Activated effector memory CD4-positive, alpha-beta T cell treated with Interleukin-2 at 50 U/mL for 16 hours (primary cell): Measurements from ENCODE around the gene TCF25.
"Not testable (repeated sequence)": the region's sequence is repeated elsewhere in the genome, so short reads cannot be mapped to it uniquely, and the experiment has no call there.

ENCODE experiments used
- DNase-seq: peaks from one replicate; pipeline ENCODE4 v3.0.0-alpha.2; 2020

TCF25 gene

DNA sequence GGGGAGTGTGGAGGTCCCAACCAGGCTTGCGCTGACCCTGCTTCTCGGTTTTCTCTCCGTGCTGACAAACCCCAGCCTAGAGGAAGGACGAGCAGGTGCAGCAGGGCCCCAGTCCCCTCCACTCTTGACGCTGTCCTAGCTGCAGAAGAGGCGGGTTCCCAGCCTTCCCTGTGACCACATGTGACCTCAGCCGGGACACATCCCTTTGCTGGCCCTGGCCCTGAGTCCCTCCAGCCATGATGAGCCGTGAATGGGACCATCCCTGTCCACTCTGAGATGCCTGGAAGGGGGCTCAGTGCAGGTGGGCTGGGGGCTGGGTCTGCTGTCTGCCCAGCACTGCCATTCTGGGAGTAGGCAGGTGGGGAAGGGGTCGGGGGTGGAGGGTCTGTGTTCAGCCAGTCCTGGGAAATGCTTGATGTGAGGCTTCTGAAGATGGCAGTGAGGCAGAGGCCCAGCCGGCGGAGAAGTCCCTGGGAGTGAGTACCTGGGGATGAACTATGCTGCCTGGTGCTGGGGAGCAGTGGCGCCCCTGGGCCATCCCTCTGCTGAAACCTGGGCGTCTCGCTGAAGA is 47.8 kb downstream of the TCF25 start:
- DNase-seq: no peak

DNA sequence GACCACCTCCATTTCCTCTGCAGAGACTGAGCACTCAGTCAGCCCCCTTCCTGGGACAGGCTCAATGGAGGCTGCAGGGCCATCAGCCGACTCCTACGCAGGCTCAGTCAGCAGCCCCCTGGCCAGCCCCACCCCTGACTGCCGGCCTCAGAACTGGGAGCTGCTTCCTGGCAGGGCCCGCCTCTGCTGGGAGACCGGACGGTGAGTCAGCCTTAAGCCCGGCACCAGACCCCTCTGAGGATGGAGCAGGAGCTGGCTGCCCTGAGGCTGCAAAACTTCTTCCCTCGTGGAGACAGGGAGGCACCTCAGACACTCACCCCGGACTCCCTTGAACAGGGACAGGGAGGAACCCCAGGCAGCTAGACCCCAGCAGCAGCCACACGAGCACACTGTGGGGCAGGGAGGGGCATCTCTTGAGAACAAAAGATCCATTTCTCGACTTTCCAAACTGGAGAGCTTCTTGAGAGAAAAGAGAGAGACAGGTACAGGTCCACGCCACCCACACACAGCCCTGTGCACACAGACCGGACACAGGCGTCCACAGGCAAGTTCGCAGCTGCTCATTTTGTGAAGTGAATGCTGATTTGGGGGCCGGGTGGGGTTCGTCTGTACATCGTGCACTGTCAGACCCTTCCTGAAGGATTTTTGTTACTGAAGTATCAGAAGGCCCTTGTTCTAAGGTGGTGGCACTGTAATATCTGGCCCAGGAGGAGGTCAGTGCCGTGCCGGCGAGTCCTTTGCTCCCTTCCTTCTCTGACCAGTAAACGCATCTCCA is 48.5 kb downstream of the TCF25 start:
- no peak for DNase-seq

DNA sequence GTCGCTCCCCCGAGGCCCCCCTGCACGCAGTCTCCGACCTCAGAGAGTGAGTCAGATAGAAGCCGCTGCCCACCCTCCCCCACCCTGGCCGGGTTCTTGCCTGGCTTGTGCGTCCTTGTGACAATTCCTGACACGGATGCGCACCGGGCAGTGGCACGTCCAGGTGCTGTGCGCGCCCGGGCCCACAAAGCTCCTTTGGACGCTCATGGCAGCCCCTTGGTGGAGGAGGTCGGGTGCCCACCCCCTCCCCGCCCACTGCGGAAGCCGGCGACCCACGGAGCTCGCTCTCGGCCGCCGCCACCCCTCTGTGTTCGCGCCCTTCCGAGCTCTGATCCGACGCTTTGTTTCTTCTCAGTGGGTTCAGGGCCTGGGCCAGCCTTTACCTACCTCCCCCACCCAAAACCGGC is 49.1 kb downstream of the TCF25 start:
- no peak for DNase-seq

DNA sequence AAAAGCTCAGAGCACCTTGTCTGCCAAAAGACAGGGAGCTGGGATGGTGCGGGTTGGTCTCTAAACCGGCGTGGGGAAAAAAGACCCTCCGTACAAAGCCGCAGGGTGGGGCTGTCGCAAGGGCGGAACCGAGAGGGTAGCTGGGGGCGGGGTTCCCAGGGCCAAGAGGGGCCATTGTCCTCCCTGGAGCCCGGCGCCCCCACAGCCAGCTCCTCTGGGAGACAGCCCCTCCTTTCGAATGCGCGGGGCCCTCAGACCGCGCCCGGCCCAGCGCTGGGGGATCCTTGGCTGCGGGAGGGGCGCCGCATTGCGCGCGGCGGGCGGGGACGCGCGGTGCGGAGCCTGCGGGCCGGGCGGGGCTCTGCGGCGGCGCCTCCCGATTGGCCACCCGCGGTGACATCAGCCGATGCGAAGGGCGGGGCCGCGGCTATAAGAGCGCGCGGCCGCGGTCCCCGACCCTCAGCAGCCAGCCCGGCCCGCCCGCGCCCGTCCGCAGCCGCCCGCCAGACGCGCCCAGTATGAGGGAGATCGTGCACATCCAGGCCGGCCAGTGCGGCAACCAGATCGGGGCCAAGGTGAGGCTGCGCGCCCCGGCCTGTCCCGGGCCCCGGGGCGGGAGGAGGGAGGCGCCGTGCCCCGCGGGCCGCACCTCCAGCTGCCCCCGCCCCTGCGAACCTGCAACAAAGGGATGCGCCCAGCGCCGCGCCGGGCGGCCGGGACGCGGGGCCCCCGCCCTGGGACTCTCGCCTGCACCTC is 49.7 kb downstream of the TCF25 start, which contains the start of gene TUBB3:
TSS of gene TUBB3 (plus strand) at position 459 of the 756 bp plus-strand sequence. CDS start at position 519, 60 bp downstream.
- DNase-seq: no peak

DNA sequence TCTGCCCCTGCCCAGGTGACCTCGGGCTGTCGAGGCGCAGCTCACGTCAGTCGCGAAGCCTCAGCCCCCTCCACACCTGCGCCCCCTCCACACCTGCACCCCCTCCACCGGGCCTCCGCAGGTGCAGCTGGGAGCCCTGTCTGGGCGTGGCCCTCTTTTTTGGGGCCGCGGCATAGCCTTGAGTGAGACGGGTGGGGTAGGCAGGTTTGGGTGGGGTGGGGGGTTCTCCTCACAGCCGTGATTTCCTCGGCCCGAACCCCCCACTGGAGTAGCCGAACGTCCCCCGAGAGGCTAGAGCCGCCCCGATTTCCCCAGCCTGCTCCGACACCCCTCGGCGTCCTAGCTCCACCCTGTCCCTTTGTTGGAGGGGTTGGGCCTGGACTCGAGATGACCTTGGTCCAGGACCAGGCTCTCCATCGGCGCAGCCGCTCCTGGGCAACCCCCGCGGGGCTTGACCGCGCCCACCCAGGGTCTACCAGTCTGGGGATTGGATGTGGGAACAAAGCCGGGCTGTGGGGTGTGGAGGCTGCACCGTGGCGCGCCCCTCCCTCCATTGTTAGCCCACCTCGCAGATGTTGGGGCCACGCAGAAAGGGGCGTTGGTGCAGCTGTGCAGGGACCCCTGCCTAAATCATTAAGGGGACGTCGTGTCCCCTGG is 50.4 kb downstream of the TCF25 start:
- no peak for DNase-seq

DNA sequence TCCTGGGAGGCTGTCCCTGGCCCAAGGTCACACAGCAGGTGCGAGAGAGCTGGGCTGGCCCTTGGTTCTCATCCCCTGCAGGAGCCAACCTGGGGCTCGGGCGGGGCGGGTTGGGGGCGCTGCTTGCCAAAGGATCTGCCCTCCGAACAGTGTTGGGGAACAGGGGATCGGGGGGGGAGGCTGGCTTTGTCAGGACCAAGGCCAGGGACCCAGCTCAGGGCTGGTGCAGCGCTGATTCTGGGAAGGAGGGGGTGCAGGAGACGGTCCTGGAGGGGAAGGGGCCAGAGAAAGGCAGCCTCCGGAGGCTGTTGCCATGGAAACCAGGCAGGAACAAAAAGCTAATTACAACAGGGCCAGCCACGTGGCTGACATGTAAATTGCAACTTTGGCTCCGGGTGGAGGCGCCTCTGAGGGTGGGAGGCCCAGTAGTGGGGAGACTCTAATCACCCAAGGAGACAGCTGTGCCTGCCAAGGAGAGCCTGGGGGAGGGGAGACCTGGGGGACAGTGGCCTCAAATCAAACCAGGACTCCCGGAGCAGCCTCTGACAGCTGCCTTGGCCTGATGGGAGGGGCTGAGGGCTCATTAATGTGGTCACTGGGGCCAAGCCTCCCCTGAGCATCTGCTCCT is 51.0 kb downstream of the TCF25 start:
- DNase-seq: no peak

DNA sequence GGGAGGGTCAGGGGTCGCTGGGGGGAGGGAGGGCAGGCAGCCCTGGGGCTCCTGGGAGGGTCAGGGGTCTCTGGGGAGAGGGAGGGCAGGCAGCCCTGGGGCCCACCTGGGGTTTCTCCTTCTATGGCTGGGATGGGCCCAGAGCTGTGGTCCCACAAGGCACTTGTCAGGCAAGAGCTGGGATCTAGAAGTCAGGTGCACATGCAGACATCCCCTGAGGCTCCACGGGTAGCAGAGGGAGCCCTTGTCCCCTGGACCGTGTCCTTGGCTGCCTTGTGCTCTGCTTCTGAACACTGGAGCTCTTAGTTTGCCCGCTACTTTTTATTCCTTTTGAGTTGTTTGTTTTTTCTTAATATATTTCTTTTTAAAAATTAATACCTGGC is 51.5 kb downstream of the TCF25 start:
- DNase-seq: no peak

DNA sequence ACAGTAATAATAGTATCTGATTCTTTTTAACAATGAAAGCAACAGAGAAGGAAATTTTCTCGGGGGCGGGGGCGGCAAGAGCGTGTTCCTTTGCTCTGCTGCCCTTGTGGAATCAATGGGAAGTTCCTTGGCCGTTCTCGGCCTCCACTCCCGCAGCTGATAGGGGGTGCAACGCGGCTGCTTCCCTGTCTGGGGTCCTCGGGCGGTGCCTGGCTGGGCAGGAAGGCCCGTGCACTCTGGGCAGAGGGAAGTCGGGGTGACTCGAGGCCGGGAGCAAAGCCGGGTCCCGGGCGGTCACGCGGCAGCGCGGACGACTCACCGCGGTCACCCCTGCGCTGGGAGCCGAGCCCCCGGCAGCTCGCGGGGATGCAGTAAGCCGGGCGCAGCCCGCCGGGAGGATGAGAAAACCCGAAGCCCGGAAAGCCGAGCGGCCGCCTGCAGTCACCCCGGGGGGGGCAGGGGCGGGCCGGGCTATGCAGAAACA is 52.2 kb downstream of the TCF25 start:
- no peak for DNase-seq

DNA sequence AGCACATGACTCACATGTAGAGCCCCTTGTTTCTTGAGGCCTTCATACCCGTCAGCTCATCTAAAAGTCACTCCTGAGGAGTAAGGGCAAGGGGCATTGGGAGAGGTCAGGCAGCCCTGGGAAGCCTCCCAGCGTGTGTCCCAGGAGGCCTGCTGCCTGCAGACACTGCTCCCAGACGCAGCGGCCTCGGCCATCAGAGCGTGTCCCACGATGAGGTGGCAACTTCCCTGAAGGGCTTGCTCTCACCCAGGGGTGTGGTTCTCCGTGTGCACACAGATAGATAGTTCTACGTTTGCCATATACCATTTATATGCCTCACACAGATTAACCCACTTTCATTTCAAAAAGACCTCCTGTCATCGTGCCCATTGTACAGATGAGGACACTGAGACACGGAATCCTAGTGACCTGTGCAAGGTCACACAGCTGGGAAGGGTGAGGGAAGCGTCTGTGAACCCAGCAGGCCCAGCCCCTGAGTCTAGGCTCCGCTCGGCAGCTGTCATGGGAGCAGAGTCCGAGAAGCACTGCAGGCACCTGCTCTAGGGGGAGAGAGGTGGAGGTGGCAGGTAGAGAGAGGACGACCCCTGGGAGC is 58.0 kb downstream of the TCF25 start:
- DNase-seq: no peak

DNA sequence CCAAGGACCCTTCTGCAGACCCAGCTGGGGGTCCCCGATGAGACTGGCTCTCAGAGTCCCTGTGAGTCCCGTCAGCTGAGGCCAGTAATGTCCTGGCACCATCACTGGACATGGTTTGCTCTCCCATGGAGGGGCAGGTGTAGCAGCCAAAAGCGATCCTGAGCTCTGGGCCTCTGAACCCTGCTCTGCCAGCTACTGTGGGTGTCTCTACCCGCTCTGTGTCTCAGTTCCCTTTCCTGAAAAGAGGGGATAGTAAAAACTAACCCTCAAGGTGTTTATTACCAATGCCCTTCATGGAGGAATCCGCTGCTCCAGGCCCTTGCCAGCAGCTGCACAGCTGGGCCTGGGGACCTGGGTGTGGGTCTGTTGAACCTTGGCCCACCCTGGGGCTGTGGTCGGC is 58.6 kb downstream of the TCF25 start:
- DNase-seq: no peak

DNA sequence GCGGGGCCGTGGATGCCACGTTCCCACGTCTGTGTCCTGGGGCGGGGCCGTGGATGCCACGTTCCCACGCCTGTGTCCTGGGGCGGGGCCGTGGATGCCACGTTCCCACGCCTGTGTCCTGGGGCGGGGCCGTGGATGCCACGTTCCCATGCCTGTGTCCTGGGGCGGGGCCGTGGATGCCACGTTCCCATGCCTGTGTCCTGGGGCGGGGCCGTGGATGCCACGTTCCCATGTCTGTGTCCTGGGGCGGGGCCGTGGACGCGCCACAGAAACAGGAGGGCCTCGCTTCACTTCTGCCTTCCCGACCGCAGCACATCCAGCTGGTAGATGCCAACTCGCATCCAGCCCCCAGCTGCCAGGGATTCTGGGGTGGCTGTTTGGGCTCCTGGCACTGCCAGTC is 60.6 kb downstream of the TCF25 start:
- not testable (repeated sequence) for DNase-seq

DNA sequence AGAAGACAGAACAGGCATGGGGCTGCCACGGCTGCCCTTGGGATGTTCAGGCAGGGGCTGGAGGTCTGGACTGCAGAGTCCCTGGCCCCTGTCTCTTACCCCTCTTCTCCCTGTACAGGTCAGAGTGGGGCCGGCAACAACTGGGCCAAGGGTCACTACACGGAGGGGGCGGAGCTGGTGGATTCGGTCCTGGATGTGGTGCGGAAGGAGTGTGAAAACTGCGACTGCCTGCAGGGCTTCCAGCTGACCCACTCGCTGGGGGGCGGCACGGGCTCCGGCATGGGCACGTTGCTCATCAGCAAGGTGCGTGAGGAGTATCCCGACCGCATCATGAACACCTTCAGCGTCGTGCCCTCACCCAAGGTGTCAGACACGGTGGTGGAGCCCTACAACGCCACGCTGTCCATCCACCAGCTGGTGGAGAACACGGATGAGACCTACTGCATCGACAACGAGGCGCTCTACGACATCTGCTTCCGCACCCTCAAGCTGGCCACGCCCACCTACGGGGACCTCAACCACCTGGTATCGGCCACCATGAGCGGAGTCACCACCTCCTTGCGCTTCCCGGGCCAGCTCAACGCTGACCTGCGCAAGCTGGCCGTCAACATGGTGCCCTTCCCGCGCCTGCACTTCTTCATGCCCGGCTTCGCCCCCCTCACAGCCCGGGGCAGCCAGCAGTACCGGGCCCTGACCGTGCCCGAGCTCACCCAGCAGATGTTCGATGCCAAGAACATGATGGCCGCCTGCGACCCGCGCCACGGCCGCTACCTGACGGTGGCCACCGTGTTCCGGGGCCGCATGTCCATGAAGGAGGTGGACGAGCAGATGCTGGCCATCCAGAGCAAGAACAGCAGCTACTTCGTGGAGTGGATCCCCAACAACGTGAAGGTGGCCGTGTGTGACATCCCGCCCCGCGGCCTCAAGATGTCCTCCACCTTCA is 61.5 kb downstream of the TCF25 start:
- no peak for DNase-seq

DNA sequence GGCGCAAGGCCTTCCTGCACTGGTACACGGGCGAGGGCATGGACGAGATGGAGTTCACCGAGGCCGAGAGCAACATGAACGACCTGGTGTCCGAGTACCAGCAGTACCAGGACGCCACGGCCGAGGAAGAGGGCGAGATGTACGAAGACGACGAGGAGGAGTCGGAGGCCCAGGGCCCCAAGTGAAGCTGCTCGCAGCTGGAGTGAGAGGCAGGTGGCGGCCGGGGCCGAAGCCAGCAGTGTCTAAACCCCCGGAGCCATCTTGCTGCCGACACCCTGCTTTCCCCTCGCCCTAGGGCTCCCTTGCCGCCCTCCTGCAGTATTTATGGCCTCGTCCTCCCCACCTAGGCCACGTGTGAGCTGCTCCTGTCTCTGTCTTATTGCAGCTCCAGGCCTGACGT is 62.2 kb downstream of the TCF25 start:
- DNase-seq: not testable (repeated sequence)

DNA sequence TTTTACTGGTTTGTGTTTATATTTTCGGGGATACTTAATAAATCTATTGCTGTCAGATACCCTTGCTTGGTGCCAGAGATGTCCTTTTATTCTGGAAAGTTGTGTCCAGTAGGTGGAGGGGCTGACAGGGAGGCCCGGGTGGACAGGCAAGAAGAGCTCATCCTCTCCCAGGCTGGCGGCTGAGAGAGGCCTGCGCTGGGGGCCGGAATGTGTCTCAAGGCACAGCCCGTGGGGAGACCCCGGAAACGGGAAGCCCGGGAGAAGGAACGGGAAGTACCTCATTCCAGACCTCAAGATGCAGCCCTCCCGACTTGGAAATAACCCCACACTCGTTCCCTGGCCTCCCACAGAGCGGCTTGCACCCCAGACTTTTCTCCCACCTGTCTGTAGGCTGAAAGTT is 62.6 kb downstream of the TCF25 start:
- DNase-seq: no peak

DNA sequence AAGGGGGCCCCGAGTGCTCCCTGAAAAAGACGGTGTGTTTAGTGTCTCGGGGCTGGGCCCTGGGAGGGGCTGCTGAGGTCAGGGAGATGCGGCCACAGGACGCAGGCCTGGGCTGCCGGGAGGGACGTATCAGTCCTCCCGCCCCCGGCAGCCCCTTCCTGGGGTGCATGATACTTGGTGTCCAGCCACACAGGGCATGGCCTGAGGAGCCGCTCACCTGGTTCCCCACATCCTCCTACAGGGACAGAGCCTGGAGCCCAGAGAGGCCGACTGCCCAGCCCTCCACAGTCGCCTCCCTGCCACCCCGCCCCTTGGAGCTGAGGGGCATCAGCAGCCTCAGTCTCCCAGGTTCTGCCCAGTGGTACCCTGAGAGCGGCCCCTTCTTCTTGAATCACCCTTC is 63.1 kb downstream of the TCF25 start:
- DNase-seq: no peak

DNA sequence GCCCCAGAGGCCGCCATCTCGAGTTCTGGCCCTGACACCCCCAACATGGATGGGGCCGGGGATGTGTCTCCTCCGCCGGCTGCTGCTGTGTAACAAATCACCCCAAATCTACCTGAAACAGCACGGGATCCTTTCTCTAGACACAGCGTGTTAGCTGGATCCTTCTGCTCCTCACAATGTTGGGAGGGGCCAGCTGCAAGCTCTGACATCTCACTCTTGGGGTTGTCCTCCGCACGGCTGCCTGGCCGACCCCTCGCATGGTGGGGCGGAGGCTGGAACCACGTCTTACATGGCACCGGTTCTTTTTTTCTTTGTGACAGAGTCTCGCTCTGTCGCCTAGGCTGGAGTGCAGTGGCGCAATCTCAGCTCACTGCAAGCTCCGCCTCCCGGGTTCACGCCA is 63.6 kb downstream of the TCF25 start:
- DNase-seq: no peak

DNA sequence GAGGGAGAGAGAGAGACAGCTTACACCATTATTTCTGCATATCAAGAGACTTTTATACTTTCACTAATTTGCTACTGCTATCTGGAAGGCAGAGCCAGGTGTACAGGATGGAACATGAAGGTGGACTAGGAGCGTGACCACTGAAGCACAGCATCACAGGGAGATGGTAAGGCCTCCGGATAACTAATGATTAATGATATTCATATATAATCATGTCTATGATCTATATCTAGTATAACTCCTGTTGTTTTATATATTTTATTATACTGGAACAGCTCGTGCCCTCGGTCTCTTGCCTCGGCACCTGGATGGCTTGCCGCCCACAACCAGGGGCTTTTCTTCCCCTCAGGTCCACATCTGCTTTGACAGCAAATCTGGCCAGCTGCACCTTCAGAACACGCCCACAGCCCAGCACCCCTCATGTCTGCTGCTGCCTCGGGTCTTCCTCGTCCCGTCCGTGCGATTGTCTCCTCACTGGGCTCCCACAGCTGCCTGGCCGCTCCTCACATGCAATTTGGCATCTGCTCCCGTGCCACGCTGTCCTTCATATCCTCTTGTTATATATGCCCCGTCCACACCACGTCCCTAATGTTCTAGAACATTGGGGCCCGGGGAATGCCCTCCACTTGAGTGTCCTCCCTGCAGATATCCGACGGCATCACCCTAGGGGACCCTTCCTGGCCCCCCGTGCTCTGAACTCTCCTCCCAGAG is 64.9 kb downstream of the TCF25 start:
- no peak for DNase-seq

DNA sequence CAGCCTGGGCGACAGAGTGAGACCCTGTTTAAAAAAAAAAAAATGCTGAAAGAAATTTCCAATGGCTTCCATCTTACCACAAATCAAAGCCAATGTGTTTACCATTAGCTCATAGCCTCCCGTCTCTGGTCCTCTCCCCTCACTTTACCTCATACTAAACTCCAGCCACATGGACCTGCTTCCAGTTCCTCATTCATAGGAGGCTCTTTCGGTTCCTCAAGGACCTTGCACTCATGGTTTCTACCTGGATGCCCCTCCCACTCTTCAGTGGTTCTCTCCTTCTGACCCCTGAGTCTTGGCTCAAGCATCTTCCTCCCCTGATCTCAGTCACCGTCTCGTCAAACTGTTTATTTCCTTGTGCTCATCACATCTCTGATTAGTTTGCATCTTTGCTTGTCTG is 71.4 kb downstream of the TCF25 start:
- DNase-seq: no peak

DNA sequence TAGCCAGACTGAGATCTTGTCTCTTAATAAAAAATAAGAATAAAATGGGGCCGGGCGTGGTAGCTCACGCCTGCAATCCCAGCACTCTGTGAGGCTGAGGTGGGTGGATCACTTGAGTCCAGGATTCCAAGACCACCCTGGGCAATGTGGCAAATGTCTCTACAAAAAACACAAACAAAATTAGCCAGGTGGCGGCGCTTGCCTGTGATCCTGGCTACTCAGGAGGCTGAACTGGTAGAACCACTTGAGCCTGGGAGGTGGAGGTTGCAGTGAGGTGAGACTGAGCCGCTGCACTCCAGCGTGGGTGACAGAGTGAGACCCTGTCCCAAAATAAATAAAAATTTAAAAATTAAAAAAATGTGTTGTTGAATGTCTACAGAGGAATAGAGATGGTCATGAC is 72.3 kb downstream of the TCF25 start:
- no peak for DNase-seq

DNA sequence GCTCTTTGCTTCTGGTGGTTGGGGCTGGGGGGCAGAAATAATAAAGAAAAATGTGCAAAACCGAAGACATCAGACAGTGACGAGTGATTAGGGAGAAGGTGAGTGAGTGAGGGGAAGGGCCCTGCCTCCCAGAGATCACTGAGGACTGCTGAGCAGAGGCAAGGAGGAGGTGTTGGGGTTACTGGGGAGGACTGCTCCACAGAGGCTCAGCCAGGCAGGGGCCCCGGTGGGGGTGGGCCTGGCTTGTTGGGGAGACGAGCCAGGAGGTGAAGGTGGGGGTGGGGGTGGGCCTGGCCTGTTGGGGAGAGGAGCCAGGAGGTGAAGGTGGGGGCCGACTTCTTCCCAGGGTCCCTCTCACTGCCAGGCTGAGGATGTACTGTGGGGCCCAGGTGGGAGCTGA is 73.1 kb downstream of the TCF25 start:
- no peak for DNase-seq
